Epithelial cell of prostate (primary cell): Measurements from ENCODE around the gene CHID1.

Source experiments
- DNase-seq: peaks from one replicate; pipeline ENCODE4 v3.0.0-alpha.2; 2011; ENCODE audit warnings: low read depth, low spot score
- H3K27ac ChIP-seq: fragments of 450-650 bp; 2 replicates; pipeline ENCODE4 v1.5.1; 2017; ENCODE audit warnings: mild to moderate bottlenecking

Gene CHID1

DNA sequence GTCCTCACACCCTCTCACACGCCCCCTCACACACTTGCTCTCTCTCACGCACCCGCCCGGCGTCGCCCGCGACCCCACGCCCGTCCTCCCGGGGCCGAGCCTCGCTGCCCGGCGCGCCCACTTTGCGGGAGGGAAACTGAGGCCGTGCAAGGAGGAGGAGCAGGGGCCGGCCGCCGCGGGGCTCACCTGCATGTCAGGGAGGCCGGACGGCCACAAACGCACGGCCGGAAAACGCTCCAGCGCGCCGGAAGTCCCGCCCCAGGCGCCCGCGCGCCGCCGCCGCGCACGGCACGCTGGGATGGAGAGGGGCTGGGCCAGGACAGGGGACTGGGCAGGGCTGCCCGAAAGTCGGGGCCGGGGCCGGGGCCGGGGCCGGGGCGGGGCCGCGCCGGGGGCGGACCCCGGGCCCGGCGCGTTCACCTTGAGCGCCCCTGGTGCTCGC is at the start of gene CHID1:
Gene CHID1, minus strand, starts transcription at position 222 of the 442 bp plus-strand sequence. CDS start 5,994 bp downstream, outside the sequence.
- peak; percentile 40 for DNase-seq
- peak within 1 kb of the TSS; percentile 57 for H3K27ac ChIP-seq

DNA sequence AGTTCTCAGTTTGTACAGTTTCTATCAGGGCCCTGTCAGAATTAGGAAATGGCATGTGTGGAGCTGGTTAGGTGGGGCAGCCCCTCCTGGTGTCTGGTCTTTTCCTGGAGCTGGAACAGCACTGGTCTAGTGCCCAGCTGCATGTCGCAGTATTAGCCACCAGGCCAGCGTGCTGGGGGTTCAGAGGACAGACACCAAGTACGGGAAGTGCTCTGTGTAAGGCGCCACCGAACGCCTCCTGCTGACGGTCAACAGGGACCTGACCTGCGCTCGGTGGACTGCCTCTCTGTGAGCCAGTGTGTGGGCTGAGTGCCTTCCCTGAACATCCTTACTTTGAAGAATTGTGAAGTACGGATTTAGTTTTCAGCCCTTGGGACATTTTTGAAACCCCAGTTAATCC is 49.0 kb upstream of the CHID1 start:
- no peak for DNase-seq
- no peak overlapping the region for H3K27ac ChIP-seq

DNA sequence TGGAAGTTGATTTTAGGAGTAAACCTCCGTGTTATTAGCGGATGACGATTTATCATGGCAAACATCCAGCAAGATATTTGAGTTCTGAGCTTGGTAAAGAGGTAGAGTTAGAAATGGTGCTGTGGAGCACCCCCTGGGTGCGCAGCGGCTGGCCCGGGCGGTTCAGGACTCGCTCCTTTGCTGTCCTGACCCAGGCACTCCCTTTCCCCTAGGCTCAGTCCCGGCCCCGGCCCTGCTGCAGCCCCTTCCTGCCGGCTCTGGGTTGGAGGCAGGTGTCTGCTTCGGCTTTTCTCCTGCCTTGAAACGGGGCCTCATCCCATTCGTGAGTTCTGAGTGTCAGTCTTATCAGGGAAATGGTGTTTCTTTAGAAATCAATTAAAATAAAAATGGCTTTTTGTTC is 48.4 kb upstream of the CHID1 start:
- no peak for DNase-seq

GRCh38 chr11:958101-958500 is 47.5 kb upstream of the CHID1 start:
- DNase-seq, result no peak
- H3K27ac ChIP-seq, result no peak overlapping the region

More for the DNA sequence above, 48.4 kb upstream of the CHID1 start:
- H3K27ac ChIP-seq, result no peak overlapping the region

- H3K27ac ChIP-seq, result peak overlapping the region; percentile 14
- DNase-seq, result no peak
These were observed 46.8 kb upstream of the CHID1 start for GRCh38 chr11:957212-957920.

DNA sequence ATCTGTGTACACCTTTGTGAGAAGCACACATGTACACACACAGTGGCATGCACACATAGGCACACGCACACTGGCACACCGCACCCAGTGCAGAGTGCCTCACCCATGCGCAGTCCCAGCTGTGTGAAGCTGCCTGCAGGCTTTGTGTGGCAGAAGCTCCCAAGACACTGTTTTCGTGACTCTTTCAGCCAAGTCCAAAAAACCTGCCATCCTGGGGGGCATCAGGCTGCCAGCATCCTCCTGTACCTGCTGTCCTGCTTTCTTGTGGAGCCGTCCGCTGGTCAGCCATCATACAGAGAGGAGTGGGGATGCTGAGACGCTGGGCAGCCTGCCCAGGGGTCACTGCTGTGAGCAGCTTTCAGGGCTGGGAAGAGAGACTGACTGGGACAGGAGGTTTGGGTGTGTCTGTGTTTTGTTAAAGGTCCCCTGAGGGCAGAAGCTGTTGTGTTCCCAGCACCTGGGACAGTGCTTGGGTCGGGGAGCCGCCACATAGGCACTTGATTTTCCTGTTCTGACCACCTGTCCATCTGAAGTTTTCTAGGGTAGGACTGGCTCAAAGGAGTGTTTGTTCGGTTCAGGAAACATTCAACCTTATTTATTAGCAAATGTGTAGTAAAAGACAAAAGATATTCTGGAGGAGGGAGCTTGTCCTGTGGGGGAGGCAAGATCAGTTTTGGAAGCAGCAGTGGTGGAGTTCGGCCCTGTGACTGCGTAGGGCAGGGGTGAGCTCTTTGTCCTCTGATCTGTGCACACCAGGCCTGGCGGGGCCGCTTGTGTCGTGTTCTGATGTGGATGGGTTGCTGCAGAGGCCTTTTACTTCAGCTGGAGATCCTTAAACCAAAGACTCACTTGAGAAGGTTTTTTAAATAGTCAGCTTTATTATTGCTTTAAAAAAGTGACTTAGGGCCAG is 44.8 kb upstream of the CHID1 start:
- no peak overlapping the region for H3K27ac ChIP-seq

DNA sequence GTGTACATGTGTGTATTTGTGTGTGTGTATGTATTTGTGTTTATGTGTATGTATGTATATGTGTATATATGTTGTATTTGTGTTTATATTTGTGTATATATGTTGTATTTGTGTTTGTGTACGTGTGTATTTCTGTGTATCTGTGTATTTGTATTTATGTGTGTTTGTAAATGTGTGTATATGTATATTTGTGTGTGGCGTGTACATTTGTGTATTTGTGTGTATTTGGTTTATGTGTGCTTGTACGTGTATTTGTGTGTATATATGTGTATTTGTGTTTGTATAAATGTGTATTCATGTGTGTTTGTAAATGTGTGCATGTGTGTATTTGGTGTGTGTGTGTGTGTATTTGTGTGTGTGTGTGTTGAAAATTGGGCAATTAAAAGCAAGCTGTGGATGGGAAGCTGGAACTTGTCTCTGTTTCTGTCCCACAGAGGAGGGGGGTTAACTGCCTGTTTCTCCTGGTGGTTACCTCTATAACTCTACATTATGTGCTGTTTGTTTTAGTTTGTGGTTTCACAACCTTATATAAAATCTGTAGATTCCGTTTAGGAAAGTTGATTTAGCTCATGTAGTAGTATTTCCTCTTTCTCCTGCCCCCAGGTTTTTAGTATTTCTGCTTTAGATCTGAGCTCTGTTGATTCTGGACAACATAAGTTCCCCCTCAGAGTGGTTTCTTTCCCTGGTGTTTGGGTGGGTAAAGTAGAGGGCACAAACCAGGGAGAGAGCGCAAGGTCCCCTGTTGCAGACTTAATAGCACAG is 44.0 kb upstream of the CHID1 start:
- no peak for DNase-seq
- no peak overlapping the region for H3K27ac ChIP-seq

More for the DNA sequence above, 44.8 kb upstream of the CHID1 start:
- DNase-seq, result no peak

DNA sequence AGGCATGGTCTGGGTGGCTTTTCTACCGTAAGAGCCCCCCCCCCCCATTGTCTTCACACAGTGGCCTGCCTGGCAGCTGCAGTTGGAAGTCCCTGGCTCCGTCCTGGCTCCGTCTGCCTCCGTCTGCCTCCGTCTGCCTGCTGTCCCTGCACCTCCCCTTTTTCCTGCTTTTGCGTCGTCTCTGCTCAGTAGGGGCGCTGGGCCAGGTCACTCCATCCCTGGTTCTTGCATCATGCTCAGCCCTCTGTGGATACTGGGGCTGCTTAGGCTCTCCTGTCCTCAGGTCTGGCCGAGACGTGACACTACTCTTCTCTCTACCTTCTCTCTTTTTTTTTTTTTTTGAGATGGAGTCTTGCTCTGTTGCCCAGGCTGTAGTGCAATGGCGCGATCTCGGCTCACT is 42.9 kb upstream of the CHID1 start:
- no peak overlapping the region for H3K27ac ChIP-seq

GRCh38 chr11:952406-953385 is 42.1 kb upstream of the CHID1 start:
- DNase-seq, result no peak
- no peak overlapping the region for H3K27ac ChIP-seq

More for the DNA sequence above, 42.9 kb upstream of the CHID1 start:
- DNase-seq, result no peak

DNA sequence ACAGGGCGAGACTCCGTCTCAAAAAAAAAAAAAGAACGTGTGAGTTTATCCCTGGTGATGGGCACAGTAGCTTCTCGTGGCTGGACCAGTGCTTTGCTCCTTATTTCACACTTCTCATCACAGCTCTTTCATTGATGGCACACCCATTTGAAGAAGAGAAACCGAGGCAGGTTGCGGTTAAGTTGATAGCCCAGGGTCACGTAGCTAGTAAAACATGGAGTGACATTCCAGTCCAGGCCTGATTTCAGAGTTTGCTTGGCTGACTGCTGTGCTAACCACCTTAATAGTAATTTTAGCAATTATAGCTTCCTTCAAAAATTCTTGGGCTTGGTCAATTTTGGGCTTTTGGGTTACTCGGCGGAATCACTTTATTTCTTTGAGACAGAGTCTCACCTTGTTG is 40.9 kb upstream of the CHID1 start:
- no peak overlapping the region for H3K27ac ChIP-seq
- DNase-seq, result no peak

GRCh38 chr11:947744-948143 is 37.1 kb upstream of the CHID1 start:
- H3K27ac ChIP-seq, result no peak overlapping the region
- DNase-seq, result no peak

- DNase-seq, result no peak
- no peak overlapping the region for H3K27ac ChIP-seq
These were observed 35.4 kb upstream of the CHID1 start for GRCh38 chr11:945986-946385.

- H3K27ac ChIP-seq, result no peak overlapping the region
- DNase-seq, result no peak
These were observed 34.3 kb upstream of the CHID1 start for GRCh38 chr11:944711-945470.

DNA sequence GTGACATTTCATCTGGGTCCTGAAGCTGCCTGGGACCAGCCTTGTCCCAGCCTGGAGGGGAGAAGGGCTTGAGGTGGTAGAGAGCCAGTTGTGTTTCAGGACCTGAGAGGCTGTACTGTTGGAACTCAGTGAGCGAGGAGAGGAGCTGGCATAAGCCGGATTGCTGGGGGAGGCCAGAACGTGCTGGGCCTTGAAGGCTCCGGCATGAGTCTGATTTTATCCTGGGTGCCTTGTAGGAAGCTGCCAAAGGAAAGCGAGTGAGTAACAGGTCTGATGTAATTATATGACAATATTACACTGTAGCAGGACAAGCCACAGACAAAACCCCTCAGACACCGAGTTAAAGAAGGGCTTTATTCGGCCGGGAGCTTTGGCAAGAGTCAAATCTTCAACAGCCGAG is 32.2 kb upstream of the CHID1 start:
- H3K27ac ChIP-seq, result peak overlapping the region; percentile 81
- no peak for DNase-seq

GRCh38 chr11:940496-941135 is 30.0 kb upstream of the CHID1 start:
- no peak overlapping the region for H3K27ac ChIP-seq
- DNase-seq, result no peak

DNA sequence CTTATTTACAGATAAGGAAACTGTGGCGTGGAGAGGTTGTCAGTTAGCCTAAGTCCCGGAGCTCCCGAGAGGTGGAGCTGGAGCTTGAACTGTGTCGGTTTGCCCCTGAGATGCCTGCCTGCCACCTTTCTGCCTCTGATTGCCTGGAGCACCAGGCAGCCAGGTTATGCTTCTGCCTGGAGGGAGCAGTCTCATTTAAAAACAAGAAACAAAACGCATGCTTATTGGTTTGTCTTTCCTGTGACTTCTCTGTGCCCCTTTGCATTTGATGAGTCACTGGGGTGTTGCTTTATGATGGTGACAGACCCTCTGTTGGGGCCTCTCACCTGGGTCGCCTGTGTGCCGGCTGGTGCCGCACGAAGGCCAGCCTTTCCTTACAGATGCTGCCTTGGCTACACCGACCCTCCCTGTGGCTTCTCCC is 27.2 kb upstream of the CHID1 start:
- H3K27ac ChIP-seq, result no peak overlapping the region
- DNase-seq, result no peak

DNA sequence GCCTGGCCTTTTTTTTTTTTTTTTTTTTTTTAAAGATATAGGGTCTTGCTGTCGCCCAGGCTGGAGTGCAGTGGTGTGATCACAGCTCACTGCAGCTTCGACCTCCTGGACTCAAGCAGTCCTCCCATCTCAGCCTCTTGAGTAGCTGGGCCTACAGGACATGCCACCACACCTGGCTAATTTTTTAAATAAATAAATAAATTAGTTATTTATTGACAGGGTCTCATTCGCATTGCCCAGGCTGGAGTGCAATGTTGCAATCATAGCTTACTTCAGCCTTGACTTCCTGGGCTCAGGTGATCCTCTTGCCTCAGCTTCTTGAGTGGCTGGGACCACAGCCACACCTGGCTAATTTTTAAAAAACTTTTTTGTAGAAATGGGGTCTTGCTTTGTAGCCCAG is 25.6 kb upstream of the CHID1 start:
- H3K27ac ChIP-seq, result no peak overlapping the region
- no peak for DNase-seq

GRCh38 chr11:934527-934926 is 23.9 kb upstream of the CHID1 start:
- H3K27ac ChIP-seq, result no peak overlapping the region
- DNase-seq, result no peak
